ENCODE data around the gene KDM2B.

- TF ChIP-seq POLR2AphosphoS5 (IDR thresholded peaks at IDR 0.05; ENCODE audit: low read depth, low read length) (no peak), JUND (IDR thresholded peaks at IDR 0.05) (no peak), REST (IDR thresholded peaks at IDR 0.05; ENCODE audit: low read depth, low read length) (no peak), CTCF (IDR thresholded peaks at IDR 0.05) (no peak), FOXM1 (IDR thresholded peaks at IDR 0.05; ENCODE audit: low read depth) (no peak), NFIC (IDR thresholded peaks at IDR 0.05; ENCODE audit: borderline replicate concordance) (no peak), EZH2phosphoT487 (IDR thresholded peaks at IDR 0.05; ENCODE audit: borderline replicate concordance, low read depth) (no peak), MAX (IDR thresholded peaks at IDR 0.05; ENCODE audit: low read depth) (no peak)
Observed at GRCh38 chr12:121454921-121455320, 125.9 kb downstream of the KDM2B start.

All from SK-N-SH (cell line).